Esophagus muscularis mucosa (tissue), 3 donors: ENCODE data around the gene TTL.

Source experiments
- EP300 ChIP-seq: sonication (generic); formaldehyde crosslinking; IDR thresholded peaks from one replicate; pipeline ENCODE4 v1.6.1; 2017; ENCODE audit warnings: antibody characterized with exemption
- TF ChIP-seq, protein P1 (sequence below), 3 experiments: fragments of 200-600 bp in 2 of 3; fragments of 450-650 bp in 1 of 3; sonication (generic) in 2 of 3; IDR thresholded peaks; one replicate each; pipeline ENCODE4 v1.5.1; 2017 to 2019; ENCODE audit warnings: antibody characterized with exemption in 3 of 3, mild to moderate bottlenecking in 2 of 3, moderate library complexity in 1 of 3

- TF ChIP-seq, protein P1, sequence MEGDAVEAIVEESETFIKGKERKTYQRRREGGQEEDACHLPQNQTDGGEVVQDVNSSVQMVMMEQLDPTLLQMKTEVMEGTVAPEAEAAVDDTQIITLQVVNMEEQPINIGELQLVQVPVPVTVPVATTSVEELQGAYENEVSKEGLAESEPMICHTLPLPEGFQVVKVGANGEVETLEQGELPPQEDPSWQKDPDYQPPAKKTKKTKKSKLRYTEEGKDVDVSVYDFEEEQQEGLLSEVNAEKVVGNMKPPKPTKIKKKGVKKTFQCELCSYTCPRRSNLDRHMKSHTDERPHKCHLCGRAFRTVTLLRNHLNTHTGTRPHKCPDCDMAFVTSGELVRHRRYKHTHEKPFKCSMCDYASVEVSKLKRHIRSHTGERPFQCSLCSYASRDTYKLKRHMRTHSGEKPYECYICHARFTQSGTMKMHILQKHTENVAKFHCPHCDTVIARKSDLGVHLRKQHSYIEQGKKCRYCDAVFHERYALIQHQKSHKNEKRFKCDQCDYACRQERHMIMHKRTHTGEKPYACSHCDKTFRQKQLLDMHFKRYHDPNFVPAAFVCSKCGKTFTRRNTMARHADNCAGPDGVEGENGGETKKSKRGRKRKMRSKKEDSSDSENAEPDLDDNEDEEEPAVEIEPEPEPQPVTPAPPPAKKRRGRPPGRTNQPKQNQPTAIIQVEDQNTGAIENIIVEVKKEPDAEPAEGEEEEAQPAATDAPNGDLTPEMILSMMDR (IDR thresholded peaks at IDR 0.05), result no peak
- TF ChIP-seq EP300, result no peak
Observed at GRCh38 chr2:112476434-112476833, 5.5 kb upstream of the TTL start.
